Astrocyte of the cerebellum (primary cell): ENCODE data around the gene EIF3K.

Experiments
- DNase-seq: peaks from one replicate; pipeline ENCODE4 v3.0.0-alpha.2; 2011; ENCODE audit warnings: low read depth
- H3K4me3 ChIP-seq: 2 replicates; pipeline ENCODE4 v1.5.1; 2011; ENCODE audit warnings: mild to moderate bottlenecking, low read depth, low read length, moderate library complexity
- in situ Hi-C: cut with HindIII; loops from 2 replicates; pipeline ENCODE4 v1.10.0; 2017; ENCODE audit warnings: low sequenced_read_pairs
- TF ChIP-seq, protein P1 (sequence below): IDR thresholded peaks from 2 replicates; pipeline ENCODE4 v1.5.1; 2012; ENCODE audit warnings: low read length, low read depth, moderate library complexity, mild to moderate bottlenecking; ENCODE audit errors: missing control alignments

EIF3K gene

DNA sequence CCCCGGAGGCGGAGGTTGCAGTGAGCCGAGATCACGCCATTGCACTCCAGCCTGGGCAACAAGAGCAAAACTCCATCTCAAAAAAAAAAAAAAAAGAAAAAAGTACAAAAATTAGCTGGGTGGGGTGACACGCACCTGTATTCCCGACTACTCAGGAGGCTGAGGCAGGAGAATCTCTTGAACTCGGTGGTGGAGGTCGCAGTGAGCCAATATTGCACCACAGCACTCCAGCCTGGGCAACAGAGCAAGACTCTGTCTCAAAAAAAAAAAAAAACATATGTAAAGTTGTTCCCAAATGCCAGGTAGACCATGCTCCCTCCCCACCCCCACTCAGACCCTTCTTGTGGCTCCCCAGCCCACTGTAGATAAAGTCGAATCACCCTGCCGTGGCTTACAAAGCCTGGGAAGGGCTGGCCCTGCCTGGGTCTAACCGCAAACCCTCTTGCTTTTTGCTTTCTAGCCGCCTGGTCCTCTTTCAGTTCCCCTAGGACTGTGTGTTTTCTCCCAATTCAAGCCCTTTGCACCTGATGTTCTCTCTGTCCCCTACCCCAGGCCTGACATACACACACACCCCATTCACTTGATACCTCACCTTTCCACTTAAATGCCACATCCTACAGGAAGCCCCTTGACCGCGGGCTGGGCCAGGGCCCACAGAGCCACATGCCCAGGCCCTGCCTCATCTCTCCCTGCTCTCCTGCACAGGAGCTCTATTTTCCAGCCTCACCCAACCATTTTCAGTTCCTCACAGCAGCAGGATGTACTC is 35.6 kb upstream of the EIF3K start:
- DNase-seq = no peak
- in situ Hi-C loops = loop anchor here (10.0 kb wide), 1 partner anchor 59 kb away; no protein-coding TSS in a partner anchor
- TF ChIP-seq, protein P1, sequence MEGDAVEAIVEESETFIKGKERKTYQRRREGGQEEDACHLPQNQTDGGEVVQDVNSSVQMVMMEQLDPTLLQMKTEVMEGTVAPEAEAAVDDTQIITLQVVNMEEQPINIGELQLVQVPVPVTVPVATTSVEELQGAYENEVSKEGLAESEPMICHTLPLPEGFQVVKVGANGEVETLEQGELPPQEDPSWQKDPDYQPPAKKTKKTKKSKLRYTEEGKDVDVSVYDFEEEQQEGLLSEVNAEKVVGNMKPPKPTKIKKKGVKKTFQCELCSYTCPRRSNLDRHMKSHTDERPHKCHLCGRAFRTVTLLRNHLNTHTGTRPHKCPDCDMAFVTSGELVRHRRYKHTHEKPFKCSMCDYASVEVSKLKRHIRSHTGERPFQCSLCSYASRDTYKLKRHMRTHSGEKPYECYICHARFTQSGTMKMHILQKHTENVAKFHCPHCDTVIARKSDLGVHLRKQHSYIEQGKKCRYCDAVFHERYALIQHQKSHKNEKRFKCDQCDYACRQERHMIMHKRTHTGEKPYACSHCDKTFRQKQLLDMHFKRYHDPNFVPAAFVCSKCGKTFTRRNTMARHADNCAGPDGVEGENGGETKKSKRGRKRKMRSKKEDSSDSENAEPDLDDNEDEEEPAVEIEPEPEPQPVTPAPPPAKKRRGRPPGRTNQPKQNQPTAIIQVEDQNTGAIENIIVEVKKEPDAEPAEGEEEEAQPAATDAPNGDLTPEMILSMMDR = no peak
- H3K4me3 ChIP-seq = no peak overlapping the region

DNA sequence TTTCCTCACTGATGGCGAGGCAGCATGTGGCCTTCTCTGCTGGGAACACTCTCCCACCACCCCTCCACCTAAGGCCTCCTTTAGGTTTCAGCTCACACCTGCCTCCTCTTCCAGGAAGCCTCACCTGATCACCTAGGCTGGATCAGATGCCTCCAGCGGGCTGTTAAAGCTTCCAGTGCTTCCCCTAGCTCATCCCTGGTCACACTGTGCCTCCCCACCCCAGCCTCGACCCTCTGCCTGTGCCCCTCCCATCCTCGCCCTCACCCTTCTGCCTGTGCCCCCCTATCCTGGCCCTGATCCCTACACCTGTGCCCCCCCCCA is 35.0 kb upstream of the EIF3K start:
- H3K4me3 ChIP-seq = no peak overlapping the region
- TF ChIP-seq, protein P1 = no peak
- in situ Hi-C loops = loop anchor here (10.0 kb wide), 1 partner anchor 59 kb away; no protein-coding TSS in a partner anchor
- no peak for DNase-seq

DNA sequence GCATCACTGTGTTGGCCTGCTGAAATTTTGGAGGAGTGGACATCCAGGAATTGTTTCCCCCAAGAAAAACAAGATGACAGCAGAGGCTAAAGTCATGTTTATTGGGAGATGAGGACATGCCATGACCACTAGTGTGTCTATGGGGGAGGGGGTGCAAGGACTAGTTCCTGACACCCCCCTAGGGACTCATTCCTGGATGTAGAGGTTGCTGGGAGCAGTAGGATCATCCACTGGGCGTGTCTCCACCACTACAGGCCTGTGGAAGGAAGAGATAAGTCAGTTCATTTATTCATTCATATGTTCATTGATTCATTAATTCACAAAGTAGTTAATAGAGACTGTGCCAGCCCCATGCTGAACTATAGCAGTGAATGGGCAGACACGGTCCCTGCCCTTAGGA is 31.4 kb upstream of the EIF3K start:
- in situ Hi-C loops = loop anchor here (10.0 kb wide), 1 partner anchor 63 kb away; no protein-coding TSS in a partner anchor
- DNase-seq = no peak
- TF ChIP-seq, protein P1 = no peak

DNA sequence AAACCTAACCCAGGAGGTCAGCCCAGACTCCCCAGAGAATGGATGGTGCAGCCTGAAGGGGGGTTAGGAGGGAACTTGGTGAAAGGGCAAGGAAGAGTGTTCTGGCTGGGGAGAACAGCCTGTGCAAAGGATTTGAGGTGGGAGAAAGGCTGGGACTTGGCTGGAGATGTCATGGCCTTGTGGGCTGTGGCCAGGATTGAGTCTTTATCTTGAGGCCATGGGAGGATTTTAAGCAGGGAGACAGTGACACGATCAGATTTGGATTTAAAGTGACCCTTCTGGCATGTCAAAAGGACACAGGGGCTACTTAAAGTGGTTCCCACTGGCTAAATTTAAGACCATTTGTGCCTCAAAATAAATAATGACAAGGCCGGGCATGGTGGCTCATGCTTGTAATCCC is 30.9 kb upstream of the EIF3K start:
- DNase-seq = no peak
- H3K4me3 ChIP-seq = no peak overlapping the region
- in situ Hi-C loops = loop anchor here (10.0 kb wide), 1 partner anchor 63 kb away; no protein-coding TSS in a partner anchor
- TF ChIP-seq, protein P1 = no peak

More for the DNA sequence above, 31.4 kb upstream of the EIF3K start:
- no peak overlapping the region for H3K4me3 ChIP-seq

DNA sequence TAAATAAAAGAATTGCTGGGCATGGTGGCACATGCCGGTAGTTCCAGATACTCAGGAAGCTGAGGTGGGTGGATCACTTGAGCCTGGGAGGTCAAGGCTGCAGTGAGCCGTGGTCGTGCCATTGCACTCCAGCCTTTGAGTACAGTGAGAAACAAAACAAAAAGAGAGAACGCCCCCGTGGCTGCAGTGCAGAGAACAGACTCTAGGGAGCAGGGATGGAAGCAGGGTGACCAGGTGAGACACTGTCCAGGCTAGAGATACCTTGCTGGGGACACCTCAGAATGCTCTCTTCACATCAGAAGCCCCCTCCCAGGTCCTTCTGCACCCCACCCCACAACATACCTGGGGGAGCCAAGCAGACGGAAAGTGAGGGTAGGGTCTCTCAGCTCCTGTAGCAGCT is 26.0 kb upstream of the EIF3K start:
- H3K4me3 ChIP-seq = no peak overlapping the region
- TF ChIP-seq, protein P1 = no peak
- no peak for DNase-seq
- in situ Hi-C loops = no loop called here

DNA sequence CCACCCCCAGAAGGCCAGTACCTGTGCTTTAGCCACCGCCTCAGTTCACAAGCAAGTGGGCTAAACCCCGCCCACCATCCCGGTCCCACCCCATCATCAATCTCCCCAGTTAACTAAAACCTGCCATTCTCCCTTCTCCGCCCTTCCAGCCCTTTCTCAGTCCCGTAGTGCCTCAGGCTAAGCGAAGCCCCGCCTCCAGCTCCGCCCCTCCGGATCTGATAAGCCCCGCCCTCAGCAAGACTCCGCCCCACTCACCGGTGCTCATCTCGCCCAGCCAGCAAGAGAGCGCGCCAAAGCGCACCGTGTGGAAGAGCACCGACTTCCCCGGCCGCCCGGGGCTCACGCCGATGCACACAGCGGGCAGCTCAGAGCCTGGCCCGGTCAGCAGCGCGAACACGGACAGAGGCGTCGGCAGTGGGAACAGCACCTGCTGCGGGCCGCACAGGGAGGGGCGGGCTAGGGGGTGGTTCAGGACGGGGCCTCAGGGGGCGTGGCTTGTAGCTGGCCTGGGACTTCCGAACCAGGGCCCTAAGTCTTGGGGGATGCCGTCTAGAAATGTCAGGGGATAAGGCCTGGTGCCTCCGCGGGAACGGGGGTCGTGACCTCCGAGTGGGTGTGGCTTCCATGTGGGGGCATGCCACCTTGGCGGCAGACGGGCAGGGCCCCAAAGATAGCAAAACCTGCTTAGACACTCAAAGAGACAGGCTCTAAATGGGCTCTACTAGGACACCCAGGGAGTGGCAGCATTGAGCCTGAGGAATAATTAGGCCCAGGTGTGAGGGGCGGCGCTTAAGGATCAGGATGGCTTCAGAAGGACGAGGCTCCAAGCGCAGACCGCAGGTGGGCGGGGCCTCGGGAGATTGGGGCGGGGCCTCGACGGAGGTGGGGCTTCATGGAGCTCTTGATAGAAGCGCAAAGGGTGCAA is 22.7 kb upstream of the EIF3K start:
- H3K4me3 ChIP-seq = no peak overlapping the region

More for the DNA sequence above, 22.7 kb upstream of the EIF3K start:
- DNase-seq = no peak
- in situ Hi-C loops = no loop called here
- TF ChIP-seq, protein P1 = no peak
